Upper lobe of right lung (tissue), 1 donor: Measurements from ENCODE around the gene GTF2IRD2. TPM values are rescaled to one million over a fixed set of nuclear protein-coding genes. Genes with fewer than 3 reads are reported as not detected.
"Not testable (repeated sequence)": the region's sequence is repeated elsewhere in the genome, so short reads cannot be mapped to it uniquely, and the experiment has no call there.

Experiments
- ATAC-seq: fragments of 200-7000 bp; cut with Tn5 transposase; one replicate; pipeline ENCODE4 v1.9.1; 2020; ENCODE audit warnings: mild to moderate bottlenecking, moderate library complexity
- DNase-seq: peaks from one replicate; pipeline ENCODE4 v3.0.0-alpha.2; 2020
- H3K27ac ChIP-seq: fragments of 200-600 bp; one replicate; pipeline ENCODE4 v1.8.0; 2022
- H3K27me3 ChIP-seq: fragments of 200-600 bp; one replicate; pipeline ENCODE4 v1.8.0; 2022; ENCODE audit warnings: mild to moderate bottlenecking
- H3K36me3 ChIP-seq: fragments of 200-600 bp; one replicate; pipeline ENCODE4 v1.8.0; 2022
- H3K4me1 ChIP-seq: fragments of 200-600 bp; one replicate; pipeline ENCODE4 v1.8.0; 2022
- H3K4me3 ChIP-seq: fragments of 200-600 bp; one replicate; pipeline ENCODE4 v1.8.0; 2022; ENCODE audit warnings: mild to moderate bottlenecking
- H3K9me3 ChIP-seq: fragments of 200-600 bp; one replicate; pipeline ENCODE4 v1.8.0; 2022
- intact Hi-C: fragments of 100-400 bp; cut with DNase I; formaldehyde crosslinking; loops from one replicate; pipeline ENCODE4 v1.11.0; 2022
- total RNA-seq: library from RNA; stranded (reverse); fragmentation: NEBNext Ultra II Directional; extraction: Animal tissue kit (Norgen Biotek cat#: 25700); gene quantifications from one replicate; pipeline ENCODE4 v1.2.1, GENCODE V29; 2021
- donor health status: DM: no; HTN: yes; CAD: no; lungs with severe emphysema.

Gene GTF2IRD2
- total RNA-seq, 1 donor from 2014 or later: 22.2 TPM

- H3K4me1 ChIP-seq, H3K4me3 ChIP-seq, DNase-seq, intact Hi-C loops, H3K9me3 ChIP-seq, H3K36me3 ChIP-seq, ATAC-seq, H3K27me3 ChIP-seq, H3K27ac ChIP-seq: not testable (repeated sequence)
Observed at GRCh38 chr7:74770062-74770461, 81.3 kb downstream of the GTF2IRD2 start.

- DNase-seq, H3K27me3 ChIP-seq, H3K27ac ChIP-seq, H3K9me3 ChIP-seq, H3K4me3 ChIP-seq, intact Hi-C loops, ATAC-seq, H3K36me3 ChIP-seq, H3K4me1 ChIP-seq: not testable (repeated sequence)
Observed at GRCh38 chr7:74766991-74767390, 84.4 kb downstream of the GTF2IRD2 start.

- H3K9me3 ChIP-seq, H3K4me3 ChIP-seq, intact Hi-C loops, DNase-seq, H3K27ac ChIP-seq, H3K4me1 ChIP-seq, H3K27me3 ChIP-seq, H3K36me3 ChIP-seq: not testable (repeated sequence)
- ATAC-seq: peak; percentile 74
Observed at GRCh38 chr7:74766509-74766908, 84.9 kb downstream of the GTF2IRD2 start.

GRCh38 chr7:74765205-74765918, 86.0 kb downstream of the GTF2IRD2 start:
- not testable (repeated sequence) for DNase-seq, H3K27me3 ChIP-seq, H3K36me3 ChIP-seq

GRCh38 chr7:74758982-74759381, 92.4 kb downstream of the GTF2IRD2 start:
- H3K27ac ChIP-seq, H3K4me1 ChIP-seq, H3K36me3 ChIP-seq, H3K9me3 ChIP-seq, ATAC-seq, DNase-seq, H3K27me3 ChIP-seq, H3K4me3 ChIP-seq, intact Hi-C loops: not testable (repeated sequence)

More at GRCh38 chr7:74765205-74765918, 86.0 kb downstream of the GTF2IRD2 start:
- H3K27ac ChIP-seq, H3K4me3 ChIP-seq, intact Hi-C loops, H3K9me3 ChIP-seq, H3K4me1 ChIP-seq: not testable (repeated sequence)
- ATAC-seq: peak; percentile 63

- H3K4me1 ChIP-seq, ATAC-seq, H3K36me3 ChIP-seq, H3K9me3 ChIP-seq, intact Hi-C loops, H3K4me3 ChIP-seq, DNase-seq, H3K27ac ChIP-seq, H3K27me3 ChIP-seq: not testable (repeated sequence)
Observed at GRCh38 chr7:74758268-74758667, 93.1 kb downstream of the GTF2IRD2 start.

GRCh38 chr7:74756673-74757072, 94.7 kb downstream of the GTF2IRD2 start:
- H3K4me1 ChIP-seq, H3K9me3 ChIP-seq, H3K4me3 ChIP-seq, H3K27me3 ChIP-seq, H3K36me3 ChIP-seq, intact Hi-C loops, H3K27ac ChIP-seq, ATAC-seq, DNase-seq: not testable (repeated sequence)

- intact Hi-C loops, ATAC-seq: not testable (repeated sequence)
Observed at GRCh38 chr7:74753921-74754482, 97.4 kb downstream of the GTF2IRD2 start.

More at GRCh38 chr7:74753921-74754482, 97.4 kb downstream of the GTF2IRD2 start:
- not testable (repeated sequence) for H3K36me3 ChIP-seq, H3K4me3 ChIP-seq, DNase-seq, H3K4me1 ChIP-seq, H3K27ac ChIP-seq, H3K9me3 ChIP-seq, H3K27me3 ChIP-seq

Other genes starting within 250 kb of the GTF2IRD2 start
- 221 TPM for gene GTF2I, start 193.9 kb downstream of the GTF2IRD2 start, total RNA-seq
- 32.8 TPM for gene NCF1, start 77.6 kb downstream of the GTF2IRD2 start, total RNA-seq
- 11.9 TPM for gene CASTOR2, start 113.1 kb upstream of the GTF2IRD2 start, total RNA-seq
- 33.1 TPM for gene RCC1L, start 222.2 kb upstream of the GTF2IRD2 start, total RNA-seq
- 46.5 TPM for gene GTF2IRD2B, start 241.0 kb upstream of the GTF2IRD2 start, total RNA-seq